C4-2B (cell line): Measurements from ENCODE around the gene BUB1.

Experiments
- H3K27ac ChIP-seq: fragments of 450-650 bp; 2 replicates; pipeline ENCODE4 v1.5.1; 2017
- ZFX ChIP-seq: fragments of 450-650 bp; IDR thresholded peaks from 2 replicates; pipeline ENCODE4 v1.6.1; 2017
- TF ChIP-seq, protein P1 (sequence below): fragments of 450-650 bp; conservative IDR thresholded peaks from 2 replicates; pipeline ENCODE4 v1.5.1; 2017; ENCODE audit warnings: mild to moderate bottlenecking

The BUB1 gene

DNA sequence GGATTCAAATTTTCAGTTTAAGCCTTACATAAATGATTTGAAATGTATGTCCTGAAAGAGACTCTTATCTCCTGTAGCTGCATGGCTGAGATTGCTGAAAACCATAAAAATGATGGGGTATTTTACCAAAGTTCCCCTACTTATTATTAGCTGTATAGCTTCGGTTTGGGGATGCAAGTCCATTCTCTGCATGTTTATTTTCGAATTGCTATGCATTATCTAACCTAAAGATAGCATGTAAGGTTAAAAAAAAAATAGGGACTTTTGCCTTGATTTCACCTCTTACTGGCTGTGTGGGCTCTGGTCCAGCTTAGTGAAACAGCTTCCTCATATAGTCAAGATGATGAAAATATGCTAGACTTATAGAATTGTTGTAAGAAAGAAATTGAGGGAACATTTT is 40.5 kb upstream of the BUB1 start:
- no peak overlapping the region for H3K27ac ChIP-seq
- TF ChIP-seq ZFX = no peak
- TF ChIP-seq, protein P1, sequence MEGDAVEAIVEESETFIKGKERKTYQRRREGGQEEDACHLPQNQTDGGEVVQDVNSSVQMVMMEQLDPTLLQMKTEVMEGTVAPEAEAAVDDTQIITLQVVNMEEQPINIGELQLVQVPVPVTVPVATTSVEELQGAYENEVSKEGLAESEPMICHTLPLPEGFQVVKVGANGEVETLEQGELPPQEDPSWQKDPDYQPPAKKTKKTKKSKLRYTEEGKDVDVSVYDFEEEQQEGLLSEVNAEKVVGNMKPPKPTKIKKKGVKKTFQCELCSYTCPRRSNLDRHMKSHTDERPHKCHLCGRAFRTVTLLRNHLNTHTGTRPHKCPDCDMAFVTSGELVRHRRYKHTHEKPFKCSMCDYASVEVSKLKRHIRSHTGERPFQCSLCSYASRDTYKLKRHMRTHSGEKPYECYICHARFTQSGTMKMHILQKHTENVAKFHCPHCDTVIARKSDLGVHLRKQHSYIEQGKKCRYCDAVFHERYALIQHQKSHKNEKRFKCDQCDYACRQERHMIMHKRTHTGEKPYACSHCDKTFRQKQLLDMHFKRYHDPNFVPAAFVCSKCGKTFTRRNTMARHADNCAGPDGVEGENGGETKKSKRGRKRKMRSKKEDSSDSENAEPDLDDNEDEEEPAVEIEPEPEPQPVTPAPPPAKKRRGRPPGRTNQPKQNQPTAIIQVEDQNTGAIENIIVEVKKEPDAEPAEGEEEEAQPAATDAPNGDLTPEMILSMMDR = no peak

DNA sequence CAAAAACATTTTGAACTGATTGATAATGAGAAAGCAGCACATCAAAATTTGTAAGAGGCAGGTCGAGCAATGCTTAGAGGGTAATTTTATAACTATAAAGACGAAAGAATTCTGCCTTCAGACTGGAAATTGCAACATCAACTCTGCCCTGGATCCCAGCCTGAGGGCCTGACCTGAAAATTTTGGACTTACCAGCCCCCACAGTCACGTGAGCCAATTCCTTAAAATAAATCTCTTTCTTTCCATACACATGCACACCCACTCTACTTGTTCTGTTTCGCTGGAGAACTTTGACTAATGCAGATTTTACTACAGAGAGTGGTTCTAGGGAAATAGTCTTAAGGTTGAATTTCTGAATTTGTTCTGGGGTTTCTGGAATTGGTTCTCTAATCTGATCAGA is 39.9 kb upstream of the BUB1 start:
- no peak for TF ChIP-seq ZFX
- no peak overlapping the region for H3K27ac ChIP-seq

DNA sequence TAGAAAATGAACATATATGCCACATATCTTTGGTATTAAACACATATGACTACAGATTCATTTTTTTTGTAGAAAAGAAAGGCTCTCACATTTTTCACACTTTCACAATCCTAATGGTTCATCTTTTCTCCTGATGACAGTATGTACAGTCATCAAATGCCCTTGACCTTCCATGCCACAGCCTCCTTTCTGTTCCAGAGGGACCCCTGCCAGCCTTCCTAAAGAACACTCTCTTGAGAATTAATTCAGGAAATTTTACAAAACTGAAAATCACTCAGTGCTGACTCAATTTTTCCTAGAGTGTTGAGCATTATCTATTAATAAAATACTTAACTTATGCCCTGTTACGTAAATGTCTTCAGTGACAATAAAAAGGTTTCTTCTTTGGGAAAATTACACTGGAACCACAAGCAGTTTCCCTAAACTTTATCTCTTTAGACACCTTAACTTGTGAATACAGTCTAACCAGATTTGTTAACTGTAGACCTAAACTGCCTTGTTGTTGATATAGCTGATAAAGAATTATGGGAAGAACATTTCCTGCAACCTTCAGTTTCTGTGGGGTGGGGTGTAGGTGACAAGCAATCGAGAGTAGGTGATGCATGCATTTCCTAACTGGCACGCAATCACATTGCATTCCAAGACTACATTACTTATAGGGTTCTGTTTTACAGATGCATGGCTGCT is 39.2 kb upstream of the BUB1 start:
- no peak overlapping the region for H3K27ac ChIP-seq
- TF ChIP-seq, protein P1 = no peak
- no peak for TF ChIP-seq ZFX

- peak overlapping the region; percentile 55; the same call in 1 of the 2 replicates for H3K27ac ChIP-seq
- TF ChIP-seq ZFX = no peak
- TF ChIP-seq, protein P1 = no peak
Measured at GRCh38 chr2:110714452-110715224, 36.8 kb upstream of the BUB1 start.

- TF ChIP-seq, protein P1 = no peak
- no peak for TF ChIP-seq ZFX
- peak overlapping the region; percentile 13; the same call in 1 of the 2 replicates for H3K27ac ChIP-seq
Measured at GRCh38 chr2:110713513-110714362, 35.9 kb upstream of the BUB1 start.

- TF ChIP-seq ZFX = no peak
- TF ChIP-seq, protein P1 = no peak
- no peak overlapping the region for H3K27ac ChIP-seq
Measured at GRCh38 chr2:110712737-110713136, 34.9 kb upstream of the BUB1 start.

- no peak overlapping the region for H3K27ac ChIP-seq
- TF ChIP-seq, protein P1 = no peak
- TF ChIP-seq ZFX = no peak
Measured at GRCh38 chr2:110708455-110708854, 30.6 kb upstream of the BUB1 start.
